ENCODE results near the gene CHIT1.
"Not testable (repeated sequence)": the region's sequence is repeated elsewhere in the genome, so short reads cannot be mapped to it uniquely, and the experiment has no call there.

CHIT1 gene

GRCh38 chr1:203265541-203265940, 36.1 kb upstream of the CHIT1 start:
- no peak for DNase-seq

GRCh38 chr1:203264052-203264501, 34.6 kb upstream of the CHIT1 start:
- DNase-seq, result peak in 1 of 2 donors; percentile 25

GRCh38 chr1:203263496-203263895, 34.0 kb upstream of the CHIT1 start:
- DNase-seq, result peak in 1 of 2 donors; percentile 37

GRCh38 chr1:203256636-203257035, 27.2 kb upstream of the CHIT1 start:
- DNase-seq, result peak in 1 of 2 donors; percentile 23

GRCh38 chr1:203254782-203255181, 25.3 kb upstream of the CHIT1 start:
- DNase-seq, result not testable (repeated sequence)

DNA sequence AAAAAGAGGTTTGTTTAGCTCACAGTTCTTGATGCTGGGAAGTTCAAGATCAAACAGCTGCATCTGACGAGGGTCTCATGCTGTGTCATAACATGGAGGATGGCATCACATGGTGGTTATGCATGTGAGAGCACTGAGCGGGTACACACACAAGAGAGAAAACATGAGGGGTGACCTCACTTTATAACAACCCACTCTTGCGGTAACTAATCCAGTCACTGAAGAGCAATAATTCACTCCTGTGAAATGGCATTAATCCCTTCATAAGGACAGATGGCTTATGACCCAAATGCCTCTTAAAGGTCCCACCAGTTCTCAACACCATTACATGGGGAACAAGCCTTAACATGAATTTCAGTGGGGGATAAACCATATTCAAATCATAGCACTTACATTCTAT, 23.2 kb upstream of the CHIT1 start:
- DNase-seq, result no peak

DNA sequence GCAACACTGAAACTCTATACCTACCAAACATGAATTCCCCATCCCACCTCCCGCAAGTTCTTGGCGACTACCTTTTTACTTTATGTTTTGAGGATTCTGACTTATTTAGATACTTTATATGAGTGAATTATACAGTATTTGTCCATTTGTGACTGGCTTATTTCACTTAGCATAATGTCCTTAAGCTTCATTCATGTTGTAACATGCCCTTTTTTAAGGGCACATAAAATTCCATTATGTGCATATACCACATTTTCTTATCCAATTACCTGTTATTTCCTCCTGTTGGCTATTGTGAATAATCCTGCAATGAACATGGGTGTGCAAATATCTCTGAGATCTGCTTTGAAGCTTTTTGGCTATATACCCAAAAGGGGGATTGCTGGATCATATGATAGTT, 22.0 kb upstream of the CHIT1 start:
- no peak for DNase-seq

DNA sequence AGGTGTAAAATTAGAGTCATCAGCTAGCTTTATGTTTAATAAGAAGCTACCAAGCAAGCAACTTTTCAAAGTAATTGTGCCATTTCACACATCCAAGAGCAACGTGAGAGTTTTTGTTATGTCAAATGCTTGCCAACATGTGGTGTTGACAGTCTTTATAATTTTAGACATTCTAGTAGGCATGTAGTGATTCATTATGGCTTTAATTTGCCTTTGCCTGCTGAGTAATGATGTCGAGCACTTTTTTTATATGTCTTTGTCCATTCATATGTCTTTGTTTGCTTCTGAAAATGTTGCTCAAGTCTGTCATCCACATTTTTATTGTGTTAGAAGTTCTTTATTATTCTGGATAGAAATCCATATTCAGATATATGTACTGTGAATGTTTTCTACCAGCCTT, 21.4 kb upstream of the CHIT1 start:
- DNase-seq, result no peak

GRCh38 chr1:203244776-203245175, 15.3 kb upstream of the CHIT1 start:
- DNase-seq, result no peak

DNA sequence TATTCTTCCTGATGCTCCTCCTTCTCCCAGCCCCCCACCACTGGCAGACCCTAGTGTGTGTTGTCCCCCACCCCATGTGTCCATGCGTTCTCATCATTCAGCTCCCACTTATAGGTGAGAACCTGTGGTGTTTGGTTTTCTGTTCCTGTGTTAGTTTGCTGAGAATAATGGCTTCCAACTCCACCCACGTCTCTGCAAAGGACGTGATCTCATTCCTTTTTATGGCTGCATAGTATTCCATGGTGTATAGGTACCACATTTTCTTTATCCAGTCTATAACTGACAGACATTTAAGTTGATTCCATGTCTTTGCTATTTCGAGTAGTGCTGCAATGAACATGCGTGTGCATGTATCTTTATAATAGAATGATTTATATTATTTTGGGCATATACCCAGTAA, 12.2 kb upstream of the CHIT1 start:
- DNase-seq, result not testable (repeated sequence)

DNA sequence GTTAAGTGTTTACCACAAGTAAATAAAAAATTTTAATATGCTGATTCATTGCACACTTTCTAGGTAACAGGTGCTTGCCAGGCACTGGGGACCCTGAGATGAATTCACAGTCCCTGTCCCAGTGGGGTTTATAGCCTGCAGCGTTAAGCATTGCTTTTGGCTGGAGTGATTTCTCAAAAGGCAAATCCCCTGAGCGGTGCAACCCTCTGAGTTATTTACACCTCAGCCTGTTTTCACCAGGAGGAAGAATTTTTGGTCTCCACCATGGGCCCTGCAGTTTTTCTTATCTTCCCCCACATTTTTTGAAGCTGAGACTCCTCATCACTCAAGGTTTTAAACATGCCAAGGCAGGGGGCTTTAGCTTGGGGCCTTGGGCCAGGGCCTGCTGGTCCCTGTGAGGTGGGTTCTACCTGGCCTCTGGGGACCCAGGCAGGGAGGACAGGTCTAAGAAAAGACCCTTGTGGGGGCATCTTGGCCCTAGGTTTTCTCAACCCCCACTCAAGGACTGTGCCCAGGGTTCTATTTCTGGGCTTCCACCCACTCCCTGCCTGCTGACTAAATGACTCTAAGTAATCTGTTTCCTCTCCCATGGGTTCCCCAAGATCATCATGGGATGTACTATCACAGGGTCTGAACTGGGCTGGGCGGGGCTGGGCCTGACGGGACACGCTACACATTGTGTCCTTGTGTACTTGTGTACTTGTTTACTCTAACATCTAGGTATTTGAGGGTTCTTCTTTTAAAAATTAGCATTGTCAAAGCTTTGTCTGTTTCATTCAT, 10.2 kb upstream of the CHIT1 start:
- DNase-seq, result peak; percentile 87 to 97

- peak; percentile 63 to 75 for DNase-seq
Measured at GRCh38 chr1:203239081-203239480, 9.6 kb upstream of the CHIT1 start.

GRCh38 chr1:203238535-203238934, 9.1 kb upstream of the CHIT1 start:
- no peak for DNase-seq

- DNase-seq, result not testable (repeated sequence)
Measured at GRCh38 chr1:203234901-203235300, 5.4 kb upstream of the CHIT1 start.

DNA sequence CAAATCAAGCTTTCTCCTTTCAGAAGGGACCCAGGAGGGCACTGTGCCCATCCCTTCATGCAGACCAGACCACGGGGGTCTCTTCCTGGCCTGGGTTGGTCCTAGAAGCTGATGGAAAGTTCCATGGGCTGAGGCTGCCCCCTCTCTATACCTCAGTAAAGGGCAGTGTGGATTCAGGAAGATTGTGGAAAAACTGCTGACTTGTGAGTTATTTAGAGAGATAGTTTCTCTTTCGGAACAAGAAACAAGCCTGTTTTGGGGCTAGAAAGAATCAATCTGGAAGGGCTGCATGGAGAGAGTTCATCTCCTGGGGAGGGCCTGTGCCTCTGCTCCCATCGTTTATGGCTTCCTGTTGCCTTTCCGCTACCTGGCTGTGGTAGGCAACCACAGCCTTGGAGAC, 803 bp downstream of the CHIT1 start:
- no peak for DNase-seq

DNA sequence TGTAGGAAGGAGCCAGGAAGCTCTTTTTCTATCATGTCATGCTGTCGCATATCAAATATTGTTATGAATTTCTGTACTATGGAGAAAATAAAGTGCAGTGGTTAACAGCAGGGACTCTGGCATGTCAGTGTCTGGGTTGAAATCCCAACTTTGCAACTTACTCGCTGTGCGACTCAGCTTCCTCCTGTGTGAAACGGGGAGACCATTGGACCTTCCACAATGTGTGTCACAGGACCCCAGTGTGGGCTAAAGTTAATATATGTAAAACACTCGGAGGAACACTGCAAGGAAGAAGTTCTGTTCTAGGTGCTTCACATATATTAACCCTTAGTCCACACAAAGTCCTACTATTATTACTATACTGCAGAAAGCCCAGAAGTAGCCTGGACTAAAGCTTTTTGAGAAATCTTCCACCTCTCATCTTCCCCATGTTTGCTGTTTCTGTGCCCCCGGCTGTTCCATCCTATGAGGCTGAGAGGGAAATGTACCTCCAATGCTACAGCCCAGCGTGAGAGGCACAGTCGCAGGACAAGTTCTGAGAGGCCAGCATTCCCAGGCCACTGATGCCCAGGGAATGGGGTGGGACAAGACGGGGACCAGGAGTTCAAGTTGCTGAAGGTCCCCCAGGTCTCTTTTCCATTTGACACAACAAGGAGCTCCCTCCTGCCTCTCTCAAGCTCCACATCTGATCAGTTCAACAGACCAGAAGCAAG, 1.9 kb downstream of the CHIT1 start:
- peak; percentile 22 to 76 for DNase-seq

GRCh38 chr1:203225071-203225470, 4.4 kb downstream of the CHIT1 start:
- peak; percentile 32 to 63 for DNase-seq

DNA sequence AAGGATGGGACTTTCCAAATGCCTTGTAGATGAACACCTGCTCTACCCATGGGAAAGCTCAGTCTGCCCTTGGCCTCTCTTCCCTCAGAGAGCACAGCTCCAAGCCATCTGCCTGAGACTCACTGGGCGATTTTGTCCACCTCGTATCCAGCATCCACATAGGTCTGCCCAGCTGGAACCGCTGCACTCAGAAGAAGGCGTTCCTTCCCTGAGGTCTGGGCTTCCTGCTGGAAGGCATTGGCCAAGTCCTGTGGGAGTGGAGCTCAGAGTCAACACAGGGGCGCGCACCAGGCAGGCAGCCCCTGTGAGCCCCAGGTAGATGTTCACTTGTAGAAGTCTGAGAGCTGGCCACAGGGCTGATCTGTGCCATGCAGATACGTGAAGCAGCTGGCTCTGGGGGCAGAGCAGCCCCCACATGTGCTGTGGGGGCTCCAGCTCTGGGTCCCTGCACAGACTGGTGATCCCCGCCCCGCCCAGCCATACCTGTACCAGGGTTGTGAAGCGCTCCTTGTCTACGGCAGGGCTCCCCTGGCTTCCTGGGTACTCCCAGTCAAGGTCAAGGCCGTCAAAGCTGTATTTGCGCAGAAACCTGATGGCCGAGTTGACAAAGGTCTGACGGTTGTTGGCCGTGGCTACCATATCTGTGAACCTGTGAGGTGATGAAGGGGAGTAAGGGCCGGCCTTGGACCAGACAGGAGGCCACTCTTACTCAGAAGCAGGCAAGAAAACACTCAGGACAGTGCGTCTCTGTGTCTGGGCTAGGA, 6.3 kb downstream of the CHIT1 start:
- DNase-seq, result no peak

- no peak for DNase-seq
Measured at GRCh38 chr1:203219934-203220333, 9.5 kb downstream of the CHIT1 start.

GRCh38 chr1:203219171-203219570, 10.3 kb downstream of the CHIT1 start:
- DNase-seq, result no peak

DNA sequence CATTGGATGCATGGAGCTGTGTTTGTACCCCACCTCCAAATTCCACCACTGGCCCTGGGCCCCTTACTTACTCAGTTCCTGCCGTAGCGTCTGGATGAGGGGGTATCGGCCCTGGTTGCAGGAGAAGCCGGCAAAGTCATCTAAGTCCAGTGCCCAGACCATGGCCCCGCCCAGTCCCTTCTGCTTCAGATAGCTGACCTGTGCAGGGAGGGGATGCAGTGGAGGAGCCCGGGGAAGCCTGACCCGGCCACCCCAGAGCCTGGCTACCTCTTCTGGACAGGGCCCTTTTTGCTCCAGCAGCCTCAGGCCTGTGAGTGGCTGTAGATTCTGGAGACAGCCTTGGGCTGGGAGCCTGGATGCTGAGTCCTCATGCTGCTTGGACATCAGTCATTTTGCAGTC, 11.8 kb downstream of the CHIT1 start:
- DNase-seq, result no peak

- DNase-seq, result no peak
Measured at GRCh38 chr1:203217139-203217655, 12.3 kb downstream of the CHIT1 start.
